NCI-H187 treated with DMSO at 0.1 percent for 48 hours (cell line): ENCODE results near the gene DGKQ.

Experiments used
- DNase-seq: peaks from one replicate; lab custom pipeline; 2025; lab: John Stamatoyannopoulos, UW

Gene DGKQ, protein sequence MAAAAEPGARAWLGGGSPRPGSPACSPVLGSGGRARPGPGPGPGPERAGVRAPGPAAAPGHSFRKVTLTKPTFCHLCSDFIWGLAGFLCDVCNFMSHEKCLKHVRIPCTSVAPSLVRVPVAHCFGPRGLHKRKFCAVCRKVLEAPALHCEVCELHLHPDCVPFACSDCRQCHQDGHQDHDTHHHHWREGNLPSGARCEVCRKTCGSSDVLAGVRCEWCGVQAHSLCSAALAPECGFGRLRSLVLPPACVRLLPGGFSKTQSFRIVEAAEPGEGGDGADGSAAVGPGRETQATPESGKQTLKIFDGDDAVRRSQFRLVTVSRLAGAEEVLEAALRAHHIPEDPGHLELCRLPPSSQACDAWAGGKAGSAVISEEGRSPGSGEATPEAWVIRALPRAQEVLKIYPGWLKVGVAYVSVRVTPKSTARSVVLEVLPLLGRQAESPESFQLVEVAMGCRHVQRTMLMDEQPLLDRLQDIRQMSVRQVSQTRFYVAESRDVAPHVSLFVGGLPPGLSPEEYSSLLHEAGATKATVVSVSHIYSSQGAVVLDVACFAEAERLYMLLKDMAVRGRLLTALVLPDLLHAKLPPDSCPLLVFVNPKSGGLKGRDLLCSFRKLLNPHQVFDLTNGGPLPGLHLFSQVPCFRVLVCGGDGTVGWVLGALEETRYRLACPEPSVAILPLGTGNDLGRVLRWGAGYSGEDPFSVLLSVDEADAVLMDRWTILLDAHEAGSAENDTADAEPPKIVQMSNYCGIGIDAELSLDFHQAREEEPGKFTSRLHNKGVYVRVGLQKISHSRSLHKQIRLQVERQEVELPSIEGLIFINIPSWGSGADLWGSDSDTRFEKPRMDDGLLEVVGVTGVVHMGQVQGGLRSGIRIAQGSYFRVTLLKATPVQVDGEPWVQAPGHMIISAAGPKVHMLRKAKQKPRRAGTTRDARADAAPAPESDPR

DNA sequence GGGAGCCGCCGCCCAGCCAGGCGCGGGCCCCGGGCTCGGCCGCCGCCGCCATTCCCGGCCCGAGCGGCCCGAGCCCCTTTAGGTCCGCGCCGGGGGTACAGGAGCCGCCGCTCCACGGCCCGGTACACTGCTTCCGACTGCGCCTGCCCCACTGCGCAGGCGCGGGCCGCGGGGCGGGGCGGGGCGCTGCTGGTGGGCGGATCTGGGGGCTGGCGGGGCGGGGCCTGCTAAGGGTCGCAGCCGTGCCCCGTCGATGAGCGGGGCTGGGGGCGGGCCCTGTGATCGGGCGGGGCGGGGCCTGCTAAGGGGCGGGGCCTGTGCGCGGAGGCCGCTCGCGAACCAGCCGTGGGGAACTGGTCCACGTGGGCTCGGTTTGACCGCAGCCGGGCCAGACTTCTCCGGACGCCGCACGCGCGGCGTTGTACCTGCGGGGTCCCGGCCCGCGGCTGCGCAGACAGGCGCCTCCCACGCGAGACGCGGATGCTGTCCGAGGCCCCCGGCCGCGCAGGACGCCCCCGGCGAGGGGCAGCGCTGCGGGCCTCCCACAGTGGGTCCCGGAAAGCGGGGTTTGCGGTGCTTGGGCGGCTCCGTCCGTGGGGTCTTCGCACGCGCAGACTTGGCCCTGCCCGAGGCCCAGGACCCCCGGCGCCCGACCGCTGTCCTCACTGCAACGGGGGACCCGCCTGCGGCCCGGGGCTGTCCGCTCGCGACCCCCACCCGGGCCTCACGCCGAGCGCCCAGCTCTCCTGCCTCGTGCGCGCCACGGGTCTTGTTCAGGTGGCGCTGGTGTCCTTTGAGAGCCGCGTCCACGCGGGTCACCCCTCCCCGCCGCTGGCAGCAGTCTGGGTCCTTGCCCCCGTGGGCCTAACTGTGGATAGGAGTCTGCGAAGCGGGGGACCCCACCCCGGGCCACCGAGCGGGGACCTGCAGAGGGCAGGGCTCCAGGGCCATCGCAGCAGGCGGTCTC is at the start of gene DGKQ:
DGKQ (minus strand) TSS at position 139 of the 967 bp plus-strand sequence; CDS start at position 52, 87 bp downstream.
- no peak for DNase-seq

DNA sequence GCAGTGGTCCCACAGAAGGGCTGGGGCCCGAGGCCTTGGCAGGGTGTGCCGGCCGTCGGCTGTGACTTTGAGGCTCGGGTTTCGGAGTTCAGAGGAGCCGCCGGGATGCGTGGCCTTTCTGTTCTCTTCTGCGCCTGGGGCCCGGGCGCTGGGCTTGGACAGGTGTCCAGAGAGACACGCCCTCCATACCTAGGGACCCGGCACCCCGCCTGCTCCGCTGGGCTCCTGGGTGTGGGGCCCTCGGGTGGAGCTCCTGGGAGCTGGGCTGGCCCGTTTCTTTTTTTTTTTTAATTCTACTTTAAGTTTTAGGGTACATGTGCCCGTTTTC is 49.3 kb upstream of the DGKQ start:
- DNase-seq = no peak

GRCh38 chr4:1022051-1022738 is 48.8 kb upstream of the DGKQ start:
- DNase-seq = no peak

GRCh38 chr4:1021386-1022050 is 48.1 kb upstream of the DGKQ start:
- DNase-seq = no peak

GRCh38 chr4:1019729-1020470 is 46.5 kb upstream of the DGKQ start:
- DNase-seq = no peak

- no peak for DNase-seq
Observed at GRCh38 chr4:1019320-1019719, 46.0 kb upstream of the DGKQ start.

DNA sequence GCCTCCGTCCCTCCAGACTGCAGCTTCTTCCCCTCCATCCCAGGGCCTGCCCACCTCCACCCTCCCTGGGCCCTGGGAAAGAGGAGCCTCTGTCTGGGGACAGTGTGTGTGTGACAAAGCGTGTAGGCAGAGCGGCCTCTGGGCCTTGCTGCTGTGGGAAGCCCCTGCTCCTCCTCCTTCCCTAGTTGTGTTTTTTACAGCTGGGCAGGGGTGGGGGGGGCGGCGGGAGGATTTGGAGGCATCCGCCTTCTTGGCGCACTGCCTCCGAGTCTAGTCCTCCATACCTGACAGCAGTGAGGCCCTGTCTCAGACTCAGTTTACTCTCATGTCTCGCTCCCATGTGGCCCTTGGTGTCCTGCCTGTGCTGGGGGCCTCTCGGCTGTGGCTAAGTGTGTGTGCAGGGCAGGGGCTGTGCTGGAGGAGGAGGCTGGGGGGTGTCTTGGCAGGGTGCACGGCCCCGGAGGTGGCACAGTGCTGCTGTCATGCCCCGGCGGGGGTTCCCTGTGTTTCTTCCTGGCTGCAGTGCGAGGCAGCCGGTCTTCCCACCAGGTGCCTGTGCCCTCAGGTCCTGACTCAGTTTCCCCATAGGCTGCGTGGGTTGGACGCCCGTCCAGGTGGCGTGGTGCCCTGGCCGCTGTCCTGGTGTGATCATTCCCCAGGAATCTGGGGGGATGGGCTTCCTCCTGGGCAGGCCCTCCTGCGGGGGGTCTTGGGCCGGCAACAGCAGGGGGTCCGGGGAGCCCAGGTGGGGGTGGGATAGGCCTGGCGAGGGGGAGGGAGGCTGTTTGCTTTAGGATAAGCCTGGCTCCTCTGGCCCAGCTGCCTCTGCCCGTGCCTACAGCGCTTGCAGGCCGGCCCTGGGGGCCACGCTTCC is 45.0 kb upstream of the DGKQ start:
- no peak for DNase-seq

- DNase-seq = no peak
Observed at GRCh38 chr4:1017706-1018105, 44.3 kb upstream of the DGKQ start.

DNA sequence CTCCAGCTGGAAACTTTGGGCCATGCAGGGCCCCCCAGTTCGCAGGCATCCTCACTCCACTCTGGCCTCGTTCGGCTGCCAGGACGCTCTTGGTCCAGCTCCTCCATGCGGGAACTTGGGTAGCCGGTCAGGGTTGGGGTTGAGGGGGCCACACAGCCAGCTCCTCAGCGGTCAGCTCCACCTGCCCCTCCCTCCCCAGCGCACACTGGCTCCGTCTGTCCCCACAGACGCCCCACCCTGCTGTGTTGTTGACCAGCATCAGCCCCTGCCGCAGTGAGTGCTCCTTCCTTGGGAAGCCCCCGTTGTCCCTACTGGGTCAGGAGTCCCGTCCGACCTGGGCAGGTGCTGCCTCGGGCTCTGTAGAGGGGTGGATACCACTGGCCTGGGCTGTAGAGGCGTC is 43.8 kb upstream of the DGKQ start:
- no peak for DNase-seq

GRCh38 chr4:1015746-1016145 is 42.4 kb upstream of the DGKQ start:
- DNase-seq = no peak

DNA sequence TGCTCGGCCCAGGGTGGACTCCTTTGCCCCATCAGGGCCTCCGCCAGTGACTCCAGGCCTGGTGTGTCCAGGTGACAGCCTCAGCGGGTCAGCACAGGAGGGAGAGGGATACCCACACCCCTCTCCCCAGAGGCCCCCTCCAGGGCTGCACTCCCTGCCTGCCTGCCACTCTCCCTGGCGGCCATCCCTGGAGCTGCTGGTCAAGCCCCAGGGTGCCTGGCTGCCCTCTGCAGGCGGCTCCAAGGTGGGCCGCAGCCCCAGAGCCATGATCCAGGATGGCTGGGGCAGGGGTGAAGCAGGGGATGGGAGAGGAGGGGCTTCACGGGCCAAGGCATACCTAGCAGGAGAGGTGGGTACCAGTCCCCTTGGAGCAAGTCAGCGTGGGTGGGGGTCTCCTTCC is 41.8 kb upstream of the DGKQ start:
- DNase-seq = no peak

DNA sequence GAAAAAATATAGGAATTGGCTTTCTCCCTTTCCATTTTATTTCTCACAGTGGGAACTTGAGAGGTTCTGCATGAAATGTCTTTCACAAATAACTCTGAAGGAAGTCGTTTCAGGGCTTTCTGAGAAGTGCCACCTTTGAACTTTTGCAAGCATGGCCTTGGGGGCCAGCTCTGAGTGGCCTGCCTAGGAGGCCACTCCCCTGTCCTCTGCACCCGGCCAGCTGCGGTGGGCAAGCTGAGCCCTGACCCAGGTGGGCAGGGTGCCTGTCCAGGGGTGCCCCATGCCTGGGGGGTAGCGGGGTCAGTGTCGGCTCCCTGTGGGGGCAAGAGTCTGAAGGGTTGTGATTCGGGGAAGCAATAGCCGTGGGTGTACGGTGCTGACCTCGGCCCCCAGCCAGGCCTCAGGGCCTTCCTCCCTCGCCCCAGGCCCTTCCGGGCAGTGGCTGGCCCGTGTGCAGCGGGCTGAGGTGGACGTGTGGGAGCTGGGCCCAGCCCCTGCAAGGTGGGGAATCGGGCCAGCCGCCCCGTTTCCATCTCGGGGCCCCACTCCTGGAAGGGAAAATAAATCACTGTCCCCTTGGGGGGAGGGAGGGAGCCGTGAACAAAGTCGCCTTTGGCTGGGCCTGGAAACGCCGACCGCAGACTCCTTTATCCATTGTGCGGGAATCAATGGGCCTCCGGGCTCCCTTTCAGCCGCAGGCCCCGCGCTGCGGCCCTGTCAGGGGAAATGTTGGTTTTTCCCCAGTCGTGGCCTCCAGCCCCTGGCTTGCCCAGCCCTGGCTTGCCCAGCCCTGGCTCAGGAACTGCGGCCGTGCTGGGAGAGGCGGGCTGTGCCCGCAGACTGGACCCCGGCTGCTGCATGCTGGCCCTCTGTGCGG is 41.2 kb upstream of the DGKQ start:
- no peak for DNase-seq

GRCh38 chr4:1013225-1014073 is 40.1 kb upstream of the DGKQ start:
- DNase-seq = no peak

GRCh38 chr4:1012034-1012739 is 38.8 kb upstream of the DGKQ start:
- DNase-seq = no peak

DNA sequence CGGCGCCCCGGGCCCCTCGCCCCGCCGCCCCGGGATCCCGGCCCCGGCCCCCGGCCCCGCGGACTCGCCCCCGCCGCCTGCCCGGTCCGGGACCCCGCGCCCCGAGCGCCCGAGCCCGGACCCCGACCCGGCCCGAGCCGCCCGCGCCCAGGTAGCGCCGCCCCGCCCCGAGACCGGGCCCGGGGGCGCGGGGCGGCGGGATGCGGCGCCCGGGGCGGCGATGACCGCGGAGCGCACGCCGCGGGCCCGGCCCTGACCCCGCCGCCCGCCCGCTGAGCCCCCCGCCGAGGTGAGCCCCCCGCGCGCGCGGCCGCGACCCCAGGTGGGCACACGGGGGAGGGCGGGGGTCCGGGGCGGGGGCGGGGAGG is 38.3 kb upstream of the DGKQ start:
- DNase-seq = no peak

GRCh38 chr4:1011022-1011665 is 37.8 kb upstream of the DGKQ start, which contains the start of gene FGFRL1:
FGFRL1 (plus strand) TSS chr4:1011626; CDS start chr4:1012486, 860 bp downstream.
- no peak for DNase-seq
